Measurements from ENCODE around the gene RCAN1. TPM values are rescaled to one million over a fixed set of nuclear protein-coding genes. Genes with fewer than 3 reads are reported as not detected.
A peak's percentile ranks its signal among the peaks of the same experiment; 100 is the strongest.

Gene RCAN1
- total RNA-seq, 1 donor from 2014 or later, result 22.1 TPM

DNA sequence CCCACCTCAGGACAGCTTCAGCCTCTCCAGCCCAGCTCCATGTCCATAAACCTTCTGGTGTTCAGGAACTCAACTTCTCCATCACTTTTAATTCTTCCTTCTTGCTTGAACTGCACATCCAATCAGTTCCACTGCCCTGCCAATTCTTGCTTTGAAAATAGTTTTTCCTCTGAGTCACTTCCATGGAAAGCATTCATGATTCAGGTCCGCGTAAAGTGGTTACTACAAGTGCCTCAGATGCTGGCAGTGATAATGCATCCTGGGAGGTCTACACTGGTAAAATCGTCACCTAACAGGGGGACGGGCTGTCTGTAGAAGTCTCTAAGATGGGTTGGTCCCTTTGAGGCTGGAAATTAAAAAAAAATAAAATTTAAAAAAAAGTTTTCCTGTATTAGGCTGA lies 25.9 kb upstream of the RCAN1 start:
- FAIRE-seq (no peak), DNase-seq (ENCODE audit: low read depth) (peak; percentile 68)
- Histone ChIP-seq H3K4me3 (ENCODE audit: low read depth, low read length) (no peak overlapping the region), H3K36me3 (ENCODE audit: control insufficient read depth, insufficient read depth, low read length) (no peaks in the 10 kb centered on the region), H3K27me3 (ENCODE audit: control insufficient read depth, insufficient read depth, low read length) (peaks cover 2% of the 10 kb centered on the region)
- TF ChIP-seq, protein P1, sequence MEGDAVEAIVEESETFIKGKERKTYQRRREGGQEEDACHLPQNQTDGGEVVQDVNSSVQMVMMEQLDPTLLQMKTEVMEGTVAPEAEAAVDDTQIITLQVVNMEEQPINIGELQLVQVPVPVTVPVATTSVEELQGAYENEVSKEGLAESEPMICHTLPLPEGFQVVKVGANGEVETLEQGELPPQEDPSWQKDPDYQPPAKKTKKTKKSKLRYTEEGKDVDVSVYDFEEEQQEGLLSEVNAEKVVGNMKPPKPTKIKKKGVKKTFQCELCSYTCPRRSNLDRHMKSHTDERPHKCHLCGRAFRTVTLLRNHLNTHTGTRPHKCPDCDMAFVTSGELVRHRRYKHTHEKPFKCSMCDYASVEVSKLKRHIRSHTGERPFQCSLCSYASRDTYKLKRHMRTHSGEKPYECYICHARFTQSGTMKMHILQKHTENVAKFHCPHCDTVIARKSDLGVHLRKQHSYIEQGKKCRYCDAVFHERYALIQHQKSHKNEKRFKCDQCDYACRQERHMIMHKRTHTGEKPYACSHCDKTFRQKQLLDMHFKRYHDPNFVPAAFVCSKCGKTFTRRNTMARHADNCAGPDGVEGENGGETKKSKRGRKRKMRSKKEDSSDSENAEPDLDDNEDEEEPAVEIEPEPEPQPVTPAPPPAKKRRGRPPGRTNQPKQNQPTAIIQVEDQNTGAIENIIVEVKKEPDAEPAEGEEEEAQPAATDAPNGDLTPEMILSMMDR (IDR thresholded peaks at IDR 0.05; ENCODE audit: insufficient read depth, low read length, severe bottlenecking), result no peak

DNA sequence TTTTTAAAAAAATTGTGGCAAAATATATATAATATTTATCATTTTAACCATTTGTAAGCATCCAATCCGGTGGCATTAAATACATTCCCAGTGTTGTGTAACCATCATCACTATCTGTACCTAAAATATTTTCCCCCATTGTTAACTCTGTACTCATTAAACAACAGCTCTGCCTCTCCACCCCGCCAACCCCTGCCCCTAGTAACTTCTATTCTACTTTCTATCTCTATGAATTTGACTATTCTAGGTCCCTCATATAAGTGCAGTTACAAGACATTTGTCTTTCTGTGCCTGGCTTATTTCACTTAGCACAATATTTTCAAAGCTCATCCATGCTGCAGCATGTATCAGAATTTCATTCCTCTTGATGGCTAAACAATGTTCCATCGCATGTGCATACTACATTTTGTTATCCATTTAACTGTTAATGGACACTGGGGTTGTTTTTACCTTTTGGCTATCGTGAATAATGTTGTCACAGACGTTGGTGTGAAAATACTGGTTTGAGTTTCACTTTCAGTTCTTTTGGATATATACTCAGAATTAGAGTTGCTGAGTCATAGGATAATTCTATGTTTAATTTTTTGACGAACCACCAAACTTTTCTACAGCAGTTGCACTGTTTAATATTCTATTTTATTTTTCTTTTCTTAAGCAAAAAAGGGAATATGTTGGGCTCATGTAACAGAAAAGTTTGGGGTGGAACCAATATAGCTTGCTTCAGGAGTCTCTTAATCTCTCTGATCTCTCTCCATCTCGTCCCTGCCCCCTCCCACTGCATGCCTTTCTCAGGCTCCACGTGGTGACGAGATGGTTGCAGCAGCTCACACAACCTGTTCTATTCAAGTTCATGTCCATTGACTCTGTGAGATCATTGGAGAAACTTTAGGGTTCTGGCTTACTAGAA lies 25.2 kb upstream of the RCAN1 start:
- Histone ChIP-seq H3K36me3 (ENCODE audit: control insufficient read depth, insufficient read depth, low read length) (no peaks in the 10 kb centered on the region), H3K4me3 (ENCODE audit: low read depth, low read length) (no peak overlapping the region), H3K27me3 (ENCODE audit: control insufficient read depth, insufficient read depth, low read length) (peaks cover 2% of the 10 kb centered on the region)
- FAIRE-seq (no peak), DNase-seq (ENCODE audit: low read depth) (no peak)
- TF ChIP-seq, protein P1 (IDR thresholded peaks at IDR 0.05; ENCODE audit: insufficient read depth, low read length, severe bottlenecking), result no peak

DNA sequence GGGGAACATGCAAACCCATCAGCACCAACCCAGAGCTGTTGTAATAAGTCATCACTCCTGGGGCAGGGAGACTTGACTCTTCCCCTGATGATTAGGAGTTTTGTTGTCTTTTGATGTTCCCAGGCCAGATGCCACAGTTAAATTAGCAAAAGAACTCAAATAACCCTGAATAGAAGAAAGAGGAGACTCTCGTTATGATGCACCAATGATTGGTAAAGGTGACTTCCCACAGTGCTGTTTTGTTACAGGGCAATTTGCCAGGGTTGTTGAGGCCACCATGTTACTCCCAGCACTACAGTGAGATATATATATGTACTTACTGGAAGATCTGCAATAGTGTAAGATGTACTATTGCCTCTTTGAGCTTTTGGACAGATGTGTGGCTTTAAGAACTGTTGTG lies 24.3 kb upstream of the RCAN1 start:
- Histone ChIP-seq H3K4me3 (ENCODE audit: low read depth, low read length) (no peak overlapping the region), H3K36me3 (ENCODE audit: control insufficient read depth, insufficient read depth, low read length) (no peaks in the 10 kb centered on the region), H3K27me3 (ENCODE audit: control insufficient read depth, insufficient read depth, low read length) (peaks cover 2% of the 10 kb centered on the region)
- TF ChIP-seq, protein P1 (IDR thresholded peaks at IDR 0.05; ENCODE audit: insufficient read depth, low read length, severe bottlenecking), result no peak
- FAIRE-seq (no peak), DNase-seq (ENCODE audit: low read depth) (no peak)

DNA sequence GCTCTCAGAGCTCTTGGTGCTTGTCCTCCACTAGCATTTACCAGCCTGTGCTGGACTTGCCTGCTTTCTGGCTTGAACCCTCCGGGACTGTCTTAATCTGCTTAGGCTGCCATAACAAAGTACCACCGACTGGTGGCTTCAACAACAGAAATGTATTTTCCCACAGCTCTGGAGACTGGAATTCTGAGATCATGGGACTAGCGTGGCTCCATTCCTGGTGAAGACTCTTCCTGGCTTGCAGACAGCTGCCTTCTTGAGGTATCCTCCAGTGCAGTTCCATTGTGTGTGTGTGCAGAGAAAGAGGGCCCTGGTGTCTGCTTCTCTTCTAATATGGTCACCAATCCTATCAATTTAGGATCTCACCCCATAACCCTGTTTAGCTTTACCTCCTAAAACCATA lies 22.0 kb upstream of the RCAN1 start:
- FAIRE-seq, result no peak
- Histone ChIP-seq H3K27me3 (ENCODE audit: control insufficient read depth, insufficient read depth, low read length) (peaks cover 2% of the 10 kb centered on the region), H3K36me3 (ENCODE audit: control insufficient read depth, insufficient read depth, low read length) (no peaks in the 10 kb centered on the region), H3K4me3 (ENCODE audit: low read depth, low read length) (no peak overlapping the region)
- DNase-seq (ENCODE audit: low read depth), result no peak
- TF ChIP-seq, protein P1 (IDR thresholded peaks at IDR 0.05; ENCODE audit: insufficient read depth, low read length, severe bottlenecking), result no peak

DNA sequence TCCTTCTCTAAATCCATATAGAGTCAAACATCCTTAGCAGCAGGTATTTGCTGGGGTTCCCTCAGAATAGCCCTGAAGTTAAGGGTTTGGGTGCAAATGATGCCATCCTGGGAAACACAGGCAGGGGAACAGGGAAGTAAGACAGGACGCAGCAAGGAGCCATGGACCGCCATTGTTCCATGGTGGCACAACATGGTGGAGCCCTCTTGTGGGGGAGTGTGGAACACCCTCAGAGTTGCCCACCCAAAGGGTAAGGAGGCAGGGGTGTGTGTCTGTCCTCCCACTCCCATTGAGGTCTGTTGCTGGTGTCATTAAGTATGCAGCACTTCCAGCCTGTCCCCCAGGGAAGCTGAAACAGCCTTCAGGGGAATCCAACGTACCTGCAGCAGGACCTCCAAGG lies 20.4 kb upstream of the RCAN1 start:
- no peak overlapping the region for H3K4me3 ChIP-seq (ENCODE audit: low read depth, low read length)
- H3K36me3 ChIP-seq (ENCODE audit: control insufficient read depth, insufficient read depth, low read length), result no peaks in the 10 kb centered on the region
- DNase-seq (ENCODE audit: low read depth), result no peak
- peaks cover 2% of the 10 kb centered on the region for H3K27me3 ChIP-seq (ENCODE audit: control insufficient read depth, insufficient read depth, low read length)
- FAIRE-seq, result no peak
- TF ChIP-seq, protein P1 (IDR thresholded peaks at IDR 0.05; ENCODE audit: insufficient read depth, low read length, severe bottlenecking), result peak; percentile 29
